Stimulated activated CD4-positive, alpha-beta T cell treated with anti-CD3 and anti-CD28 coated beads, Interleukin-1b, Interleukin-23, amount 100 ng/mL, for 4 hours (primary cell): ENCODE measurements around the gene TBKBP1.
"Not testable (repeated sequence)": the region's sequence is repeated elsewhere in the genome, so short reads cannot be mapped to it uniquely, and the experiment has no call there.

Experiments used
- DNase-seq, 2 donors: peaks; one replicate each; pipeline ENCODE4 v3.0.0-alpha.2; 2020; ENCODE audit warnings: low read depth in 2 of 2

Gene TBKBP1

DNA sequence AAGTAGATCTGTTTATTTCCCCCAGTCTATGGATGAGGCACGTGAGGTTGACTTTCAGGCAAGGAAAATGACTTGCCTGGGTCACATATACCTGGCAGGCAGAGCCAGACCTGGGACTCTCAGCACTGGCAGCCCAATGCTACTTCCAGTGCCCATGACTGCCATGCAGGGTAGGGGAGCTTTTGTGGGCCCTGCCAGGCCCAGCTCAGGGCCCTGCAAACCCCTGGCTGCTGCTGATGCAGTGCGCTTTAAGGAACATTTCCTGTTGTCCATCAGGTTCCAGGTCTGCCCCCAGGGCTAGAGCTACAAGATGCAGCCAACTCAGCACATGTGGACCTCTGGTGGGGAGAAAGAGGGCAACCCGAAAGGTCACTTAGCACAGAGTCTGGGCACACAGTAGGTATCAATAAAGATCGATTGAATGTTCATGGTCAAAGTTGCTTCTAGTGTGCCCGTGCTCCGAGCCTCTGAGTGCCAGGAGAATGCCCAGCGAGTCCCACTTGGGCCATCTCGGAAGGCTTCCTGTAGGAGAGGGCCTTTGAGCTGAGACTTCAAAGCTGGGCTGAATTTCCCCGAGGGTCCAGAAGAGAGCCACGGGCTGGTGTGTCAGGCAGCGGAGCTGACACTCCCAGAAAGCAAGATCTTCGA, 38.6 kb downstream of the TBKBP1 start:
- no peak for DNase-seq

GRCh38 chr17:47733047-47733673, 39.2 kb downstream of the TBKBP1 start, which contains the start of gene TBX21:
Gene TBX21 (plus strand): TSS chr17:47733236. CDS start chr17:47733455, 219 bp downstream.
- peak; percentile 87 to 94 for DNase-seq

DNA sequence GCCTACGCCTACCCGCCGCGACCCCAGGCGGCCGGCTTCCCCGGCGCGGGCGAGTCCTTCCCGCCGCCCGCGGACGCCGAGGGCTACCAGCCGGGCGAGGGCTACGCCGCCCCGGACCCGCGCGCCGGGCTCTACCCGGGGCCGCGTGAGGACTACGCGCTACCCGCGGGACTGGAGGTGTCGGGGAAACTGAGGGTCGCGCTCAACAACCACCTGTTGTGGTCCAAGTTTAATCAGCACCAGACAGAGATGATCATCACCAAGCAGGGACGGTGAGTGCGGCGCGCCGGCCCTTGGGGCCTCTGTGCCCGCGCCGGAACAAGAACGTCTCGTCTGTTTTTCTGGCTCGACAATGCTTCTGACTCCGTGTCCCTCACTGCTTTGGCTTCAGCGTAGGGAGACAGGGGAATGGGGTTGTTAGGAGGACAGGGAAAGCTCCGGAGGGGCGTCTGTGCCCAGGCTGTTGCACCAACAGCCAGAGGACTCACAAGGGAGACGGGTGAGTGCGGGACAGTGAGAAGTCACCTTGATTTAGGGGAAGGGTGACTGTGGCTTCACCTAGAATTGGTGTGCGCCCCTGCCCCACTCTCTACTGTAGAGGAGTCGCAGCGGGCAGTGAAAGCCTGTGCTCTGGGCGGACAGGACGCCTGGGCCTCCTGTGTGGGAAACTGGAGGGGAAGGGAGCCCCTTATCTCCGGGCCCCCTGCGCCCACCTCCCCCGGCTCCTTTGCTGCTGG, 39.9 kb downstream of the TBKBP1 start:
- peak in 1 of 2 donors; percentile 24 for DNase-seq

DNA sequence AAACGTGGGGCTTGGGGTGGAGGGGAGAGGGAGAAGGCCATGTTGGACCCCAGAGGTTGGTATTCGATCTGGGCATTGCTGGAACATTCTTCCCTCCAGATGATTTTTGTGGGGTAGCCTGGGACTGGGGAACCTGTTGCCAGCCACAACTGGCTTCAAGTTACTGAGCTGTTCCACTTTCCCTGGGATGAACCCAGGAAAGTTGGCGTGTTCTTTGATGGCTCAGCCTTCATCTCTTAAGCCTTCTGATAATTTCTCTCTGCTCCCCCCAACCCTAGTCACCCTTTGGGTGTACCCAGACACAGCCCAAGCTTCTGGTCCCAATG, 41.1 kb downstream of the TBKBP1 start:
- DNase-seq, result no peak

DNA sequence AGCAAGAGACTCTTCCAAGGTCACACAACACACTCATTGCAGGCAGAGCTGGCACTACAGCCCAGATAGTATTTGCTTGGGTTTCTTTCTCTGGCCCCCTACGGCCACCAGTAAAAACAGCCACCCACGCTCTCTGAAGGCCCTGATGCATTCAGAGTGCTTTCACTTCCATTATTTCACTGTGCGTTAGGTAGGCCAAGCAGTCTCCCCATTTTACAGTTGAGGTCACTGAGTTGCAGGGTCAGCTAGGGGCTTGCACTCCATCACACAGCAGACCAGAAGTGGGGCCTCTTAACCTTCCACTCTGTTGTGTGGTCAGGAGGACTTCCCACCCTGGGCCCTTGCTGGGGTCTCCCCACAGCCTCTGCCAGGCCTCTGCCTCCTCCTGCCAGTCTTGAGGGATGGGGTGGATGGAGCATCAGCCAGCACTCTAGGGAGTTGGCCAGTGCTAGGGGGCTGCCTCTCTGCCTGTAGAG, 41.6 kb downstream of the TBKBP1 start:
- DNase-seq, result no peak

DNA sequence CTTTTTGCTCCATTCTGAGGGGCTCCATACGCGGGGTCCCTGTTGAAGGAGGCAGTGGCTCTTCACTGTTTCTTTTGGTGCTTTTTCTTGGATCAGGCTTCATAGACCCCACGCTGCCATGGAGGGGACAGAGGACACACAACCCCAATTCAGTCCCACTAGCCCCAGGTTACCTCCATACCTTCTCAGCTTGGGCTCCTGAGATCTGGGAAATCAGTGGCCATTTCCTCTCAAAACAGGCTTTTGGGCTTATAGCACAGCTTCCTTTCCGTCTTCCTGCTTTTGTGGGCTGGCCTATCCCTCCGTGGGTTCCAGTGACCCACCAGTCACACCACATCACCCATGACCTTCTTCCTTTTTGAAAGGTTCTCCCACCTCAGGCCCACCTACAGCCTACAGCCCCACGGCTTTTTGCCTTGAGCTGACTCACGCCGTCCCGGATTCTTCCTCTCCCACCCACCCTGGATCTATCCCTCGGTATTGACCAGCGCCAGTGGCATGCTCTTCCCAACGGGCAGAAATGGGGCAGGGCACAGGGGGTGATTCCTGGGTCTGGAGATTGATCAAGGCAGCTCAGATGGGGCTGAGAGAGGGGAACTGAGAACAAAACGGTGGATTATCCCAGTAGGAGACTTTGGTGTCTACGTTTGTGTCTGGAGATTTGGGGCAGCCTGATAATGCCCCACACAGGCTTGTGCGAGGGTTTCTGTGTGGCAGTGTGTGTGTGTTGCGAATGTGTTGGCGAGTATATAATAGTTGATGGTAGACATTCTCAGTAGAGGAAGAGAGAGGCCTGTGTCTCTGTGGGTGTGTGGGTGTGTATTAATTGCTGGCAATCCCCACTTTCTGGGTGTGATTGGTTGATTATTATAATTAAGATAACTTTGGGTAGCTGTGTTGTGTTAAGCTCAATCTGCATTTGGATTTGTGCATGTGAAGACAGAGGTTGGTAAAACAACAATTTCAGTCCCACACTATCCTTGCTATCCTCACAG, 42.8 kb downstream of the TBKBP1 start:
- no peak for DNase-seq

GRCh38 chr17:47738178-47738577, 44.2 kb downstream of the TBKBP1 start:
- DNase-seq, result no peak

GRCh38 chr17:47739150-47739549, 45.2 kb downstream of the TBKBP1 start:
- no peak for DNase-seq

DNA sequence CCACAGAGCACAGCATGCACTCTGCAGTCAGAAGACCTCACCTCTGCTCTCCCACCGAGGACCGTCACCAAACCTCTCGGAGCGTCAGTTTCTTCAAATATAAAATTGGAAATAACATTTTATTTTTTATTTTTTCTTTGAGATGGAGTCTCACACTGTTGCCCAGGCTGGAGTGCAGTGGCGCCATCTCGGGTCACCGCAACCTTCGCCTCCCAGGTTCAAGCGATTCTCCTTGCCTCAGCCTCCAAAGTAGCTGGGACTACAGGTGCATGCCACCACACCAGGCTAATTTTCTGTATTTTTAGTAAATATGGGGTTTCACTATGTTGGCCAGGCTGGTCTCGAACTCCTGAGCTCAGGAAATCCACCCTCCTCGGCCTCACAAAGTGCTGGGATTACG, 46.0 kb downstream of the TBKBP1 start:
- not testable (repeated sequence) for DNase-seq

DNA sequence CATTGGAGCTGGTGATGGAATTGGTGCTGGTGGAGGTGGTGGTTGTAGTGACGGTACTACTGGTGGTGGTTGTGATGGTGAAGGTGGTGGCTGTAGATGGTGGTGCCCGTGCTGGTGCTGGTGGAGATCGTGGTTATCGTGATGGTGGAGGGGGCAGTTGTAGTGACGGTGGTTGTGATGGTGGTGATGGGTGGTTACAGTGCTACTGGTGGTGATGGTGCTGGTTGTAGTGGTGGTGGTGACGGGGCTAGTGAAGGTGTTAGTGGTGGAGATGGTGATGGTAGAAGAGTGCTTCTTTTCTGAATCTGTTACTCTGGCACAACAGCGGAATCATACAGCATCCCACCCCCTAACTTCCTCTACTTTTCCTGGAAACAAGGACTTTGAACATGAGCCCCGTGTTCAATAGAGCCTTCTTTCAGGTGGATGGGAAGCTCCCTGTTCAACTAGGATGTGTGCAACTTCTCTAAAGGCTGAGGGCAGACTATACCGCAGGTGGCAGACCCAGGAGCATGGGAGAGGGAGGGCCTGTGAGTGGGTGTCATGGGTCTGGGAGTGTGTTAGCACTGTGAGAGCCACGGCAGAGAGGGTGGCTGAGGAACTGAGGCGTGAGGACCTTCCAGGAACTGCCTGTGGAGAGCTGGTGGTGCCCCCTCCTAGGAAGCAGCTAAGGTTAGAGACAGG, 47.3 kb downstream of the TBKBP1 start:
- DNase-seq, result no peak

DNA sequence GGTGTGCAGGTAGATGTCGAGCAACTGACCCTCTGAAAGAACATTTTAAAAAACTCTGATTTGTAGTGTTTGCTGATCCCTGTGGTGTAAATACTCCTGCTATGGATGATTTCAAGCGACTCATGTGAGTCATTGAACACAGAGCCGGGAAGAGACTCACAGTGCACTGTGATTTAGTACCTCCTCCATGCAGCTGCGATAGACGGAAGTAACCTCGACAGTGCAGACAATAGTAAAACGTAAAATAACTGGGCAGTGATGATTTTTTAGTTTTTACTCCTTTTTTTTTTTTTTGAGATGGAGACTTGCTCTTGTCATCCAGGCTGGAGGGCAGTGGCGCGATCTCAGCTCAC, 47.8 kb downstream of the TBKBP1 start:
- no peak for DNase-seq

- DNase-seq, result peak in 1 of 2 donors; percentile 37
Measured at GRCh38 chr17:47742319-47743181, 48.6 kb downstream of the TBKBP1 start.

DNA sequence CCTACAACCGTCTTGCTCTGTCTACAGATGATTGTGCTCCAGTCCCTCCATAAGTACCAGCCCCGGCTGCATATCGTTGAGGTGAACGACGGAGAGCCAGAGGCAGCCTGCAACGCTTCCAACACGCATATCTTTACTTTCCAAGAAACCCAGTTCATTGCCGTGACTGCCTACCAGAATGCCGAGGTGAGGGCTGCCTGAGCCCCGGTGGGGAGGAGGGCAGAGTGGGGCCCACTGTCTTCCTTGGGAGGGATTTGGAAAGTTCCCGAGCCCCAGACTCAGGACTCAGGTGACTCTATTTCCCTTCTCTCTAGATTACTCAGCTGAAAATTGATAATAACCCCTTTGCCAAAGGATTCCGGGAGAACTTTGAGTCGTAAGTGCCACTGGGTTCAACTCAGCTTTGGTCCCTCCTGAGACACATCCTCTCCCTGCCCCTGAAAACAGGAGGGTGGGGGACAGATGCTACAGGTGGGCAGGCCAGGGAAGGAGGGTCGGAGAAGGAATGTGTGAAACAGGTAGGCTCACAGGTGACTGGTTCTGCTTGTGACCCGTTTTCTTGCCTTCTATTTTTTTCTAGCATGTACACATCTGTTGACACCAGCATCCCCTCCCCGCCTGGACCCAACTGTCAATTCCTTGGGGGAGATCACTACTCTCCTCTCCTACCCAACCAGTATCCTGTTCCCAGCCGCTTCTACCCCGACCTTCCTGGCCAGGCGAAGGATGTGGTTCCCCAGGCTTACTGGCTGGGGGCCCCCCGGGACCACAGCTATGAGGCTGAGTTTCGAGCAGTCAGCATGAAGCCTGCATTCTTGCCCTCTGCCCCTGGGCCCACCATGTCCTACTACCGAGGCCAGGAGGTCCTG, 50.4 kb downstream of the TBKBP1 start:
- DNase-seq, result no peak

DNA sequence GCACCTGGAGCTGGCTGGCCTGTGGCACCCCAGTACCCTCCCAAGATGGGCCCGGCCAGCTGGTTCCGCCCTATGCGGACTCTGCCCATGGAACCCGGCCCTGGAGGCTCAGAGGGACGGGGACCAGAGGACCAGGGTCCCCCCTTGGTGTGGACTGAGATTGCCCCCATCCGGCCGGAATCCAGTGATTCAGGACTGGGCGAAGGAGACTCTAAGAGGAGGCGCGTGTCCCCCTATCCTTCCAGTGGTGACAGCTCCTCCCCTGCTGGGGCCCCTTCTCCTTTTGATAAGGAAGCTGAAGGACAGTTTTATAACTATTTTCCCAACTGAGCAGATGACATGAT, 51.0 kb downstream of the TBKBP1 start:
- DNase-seq, result no peak

DNA sequence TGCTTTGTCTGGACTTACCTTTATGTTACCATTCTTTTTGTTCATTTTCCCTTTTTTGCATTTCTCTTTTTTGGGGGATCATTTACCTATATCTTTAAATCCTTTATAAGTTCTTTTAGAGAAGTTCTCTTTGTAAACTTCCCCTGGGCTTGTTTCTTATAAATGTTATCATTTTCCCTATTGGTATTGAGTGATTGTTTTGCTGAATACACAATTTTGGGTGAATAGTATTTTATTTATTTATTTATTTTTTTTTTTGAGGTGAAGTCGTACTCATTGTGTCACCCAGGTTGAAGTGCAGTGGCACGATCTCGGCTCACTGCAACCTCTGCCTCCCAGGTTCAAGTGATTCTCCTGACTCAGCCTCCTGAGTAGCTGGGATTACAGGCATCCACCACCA, 57.5 kb downstream of the TBKBP1 start:
- no peak for DNase-seq

DNA sequence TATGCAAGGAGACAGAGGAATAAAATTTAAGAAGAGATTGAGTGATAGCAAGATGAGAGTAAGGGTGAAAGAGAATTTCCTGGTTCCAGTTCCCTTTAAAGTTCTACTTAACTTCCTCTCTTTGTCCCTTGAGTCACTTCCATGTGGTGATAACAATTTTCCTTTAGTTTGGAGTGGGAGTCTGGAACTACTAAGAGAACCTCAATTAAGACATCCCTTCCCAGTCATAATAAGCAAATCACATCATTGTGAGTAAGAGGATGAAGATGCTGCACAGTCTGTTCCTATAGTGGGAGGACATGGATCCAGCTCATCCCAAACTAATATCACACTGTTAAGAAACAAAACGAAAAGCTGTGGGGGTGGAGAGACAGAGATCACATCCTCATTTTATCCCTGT, 63.4 kb downstream of the TBKBP1 start:
- DNase-seq, result no peak

GRCh38 chr17:47760409-47761140, 66.6 kb downstream of the TBKBP1 start:
- no peak for DNase-seq
